ENCODE measurements around the gene MYOM1.
"Not testable (repeated sequence)": the region's sequence is repeated elsewhere in the genome, so short reads cannot be mapped to it uniquely, and the experiment has no call there.

The MYOM1 gene

DNA sequence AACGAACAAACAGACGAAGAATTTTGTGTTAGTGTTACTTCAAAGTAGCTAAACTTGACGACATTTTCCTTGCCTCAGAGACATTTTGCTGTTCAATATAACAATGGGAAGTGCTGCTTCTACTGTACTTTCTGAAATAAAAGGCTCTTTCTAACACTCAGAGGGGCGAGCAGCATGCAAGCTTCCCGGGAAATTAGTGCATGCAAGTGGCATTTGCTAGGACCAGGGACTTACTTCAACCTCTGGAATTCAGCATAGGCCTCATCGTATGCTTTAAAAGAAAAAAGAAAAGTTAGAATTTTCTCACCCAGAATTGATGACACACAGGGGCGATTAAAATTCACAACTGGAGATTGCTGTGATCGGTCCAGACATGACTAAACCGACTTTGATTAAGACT, 144.3 kb downstream of the MYOM1 start:
- DNase-seq (ENCODE audit: extremely low spot score) = no peak
- POLR2A ChIA-PET = no interaction called here
- TF ChIP-seq, protein P1, sequence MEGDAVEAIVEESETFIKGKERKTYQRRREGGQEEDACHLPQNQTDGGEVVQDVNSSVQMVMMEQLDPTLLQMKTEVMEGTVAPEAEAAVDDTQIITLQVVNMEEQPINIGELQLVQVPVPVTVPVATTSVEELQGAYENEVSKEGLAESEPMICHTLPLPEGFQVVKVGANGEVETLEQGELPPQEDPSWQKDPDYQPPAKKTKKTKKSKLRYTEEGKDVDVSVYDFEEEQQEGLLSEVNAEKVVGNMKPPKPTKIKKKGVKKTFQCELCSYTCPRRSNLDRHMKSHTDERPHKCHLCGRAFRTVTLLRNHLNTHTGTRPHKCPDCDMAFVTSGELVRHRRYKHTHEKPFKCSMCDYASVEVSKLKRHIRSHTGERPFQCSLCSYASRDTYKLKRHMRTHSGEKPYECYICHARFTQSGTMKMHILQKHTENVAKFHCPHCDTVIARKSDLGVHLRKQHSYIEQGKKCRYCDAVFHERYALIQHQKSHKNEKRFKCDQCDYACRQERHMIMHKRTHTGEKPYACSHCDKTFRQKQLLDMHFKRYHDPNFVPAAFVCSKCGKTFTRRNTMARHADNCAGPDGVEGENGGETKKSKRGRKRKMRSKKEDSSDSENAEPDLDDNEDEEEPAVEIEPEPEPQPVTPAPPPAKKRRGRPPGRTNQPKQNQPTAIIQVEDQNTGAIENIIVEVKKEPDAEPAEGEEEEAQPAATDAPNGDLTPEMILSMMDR (IDR thresholded peaks at IDR 0.05; ENCODE audit: control extremely low read depth, extremely low read depth, low read depth, missing control alignments) = no peak
- CTCF ChIA-PET = interaction anchor here (1.1 to 6.8 kb wide), 3 partner anchors 12 to 24 kb away, joined by 3 to 74 read pairs (median 3); no protein-coding TSS in a partner anchor

DNA sequence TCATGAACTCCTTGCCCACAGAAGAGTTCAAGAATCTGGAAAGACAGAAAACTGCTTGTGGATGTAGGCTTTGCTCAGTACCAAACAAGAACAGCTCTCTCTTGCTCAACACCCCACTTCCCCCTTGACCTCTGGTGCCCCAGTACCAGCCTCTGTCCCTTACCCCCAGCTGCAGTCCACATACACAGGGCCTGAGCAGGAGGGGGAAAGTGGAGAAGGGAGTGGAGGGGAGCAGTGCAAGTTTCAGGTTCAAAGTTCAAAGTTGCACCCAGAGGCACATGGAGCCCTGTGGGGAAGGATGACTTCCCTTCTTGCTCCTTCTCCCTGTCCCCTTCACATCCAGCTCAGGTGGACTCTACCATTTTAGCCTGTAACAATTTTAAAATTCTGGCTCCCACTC, 145.7 kb downstream of the MYOM1 start:
- CTCF ChIA-PET = interaction anchor here (1.0 to 6.8 kb wide), 5 partner anchors 11 to 89 kb away, joined by 3 to 74 read pairs (median 4); no protein-coding TSS in a partner anchor

DNA sequence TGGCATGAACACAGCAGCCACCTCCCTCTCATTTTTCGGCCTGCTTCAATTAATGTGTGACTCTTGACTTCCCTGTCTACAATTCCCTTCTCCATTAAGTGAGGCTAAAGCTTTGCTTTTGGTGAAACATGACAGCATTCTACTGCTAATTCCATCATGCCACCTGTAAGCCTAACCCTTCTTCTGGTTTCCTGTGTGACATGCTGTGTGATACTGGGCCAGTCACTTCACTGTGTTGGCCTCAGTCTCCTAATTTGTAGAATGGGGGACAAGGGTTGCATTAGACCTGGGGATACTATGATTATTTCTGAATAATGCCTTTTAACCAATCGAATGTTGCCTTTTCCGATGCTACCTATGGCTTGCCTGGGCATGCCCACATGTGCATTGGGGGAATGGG, 146.4 kb downstream of the MYOM1 start:
- POLR2A ChIA-PET; DNase-seq (ENCODE audit: extremely low spot score): not testable (repeated sequence)
- CTCF ChIA-PET = interaction anchor here (1.0 to 6.8 kb wide), 5 partner anchors 10 to 88 kb away, joined by 3 to 74 read pairs (median 3); no protein-coding TSS in a partner anchor

More for the DNA sequence above, 145.7 kb downstream of the MYOM1 start:
- DNase-seq (ENCODE audit: extremely low spot score) = no peak
- POLR2A ChIA-PET = no interaction called here
- TF ChIP-seq, protein P1 (IDR thresholded peaks at IDR 0.05; ENCODE audit: control extremely low read depth, extremely low read depth, low read depth, missing control alignments) = no peak

DNA sequence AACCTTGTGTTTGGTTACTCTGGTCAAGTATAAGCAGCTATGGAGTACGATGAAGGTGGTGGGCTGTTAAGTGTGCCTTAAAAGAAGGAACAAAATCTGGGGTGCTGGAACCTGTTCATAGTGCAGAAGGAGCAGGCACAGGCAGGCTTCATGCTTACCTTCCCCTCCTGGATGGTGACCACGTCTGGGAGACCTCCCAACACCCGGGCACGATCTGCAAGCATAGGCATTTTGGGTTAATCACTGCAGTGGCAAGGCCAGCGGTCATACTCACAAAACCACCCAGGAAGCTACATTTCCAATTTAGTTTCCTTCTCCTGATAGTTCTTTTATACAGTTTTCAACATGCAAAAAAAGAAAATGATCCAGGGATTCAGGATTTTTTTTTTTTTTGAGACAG, 148.1 kb downstream of the MYOM1 start:
- ChIA-PET CTCF (interaction anchor here (1.2 to 6.8 kb wide), 3 partner anchors 8 to 174 kb away, joined by 3 to 74 read pairs (median 4); no protein-coding TSS in a partner anchor), POLR2A (no interaction called here)
- no peak for DNase-seq (ENCODE audit: extremely low spot score)
- TF ChIP-seq, protein P1 (IDR thresholded peaks at IDR 0.05; ENCODE audit: control extremely low read depth, extremely low read depth, low read depth, missing control alignments) = no peak

DNA sequence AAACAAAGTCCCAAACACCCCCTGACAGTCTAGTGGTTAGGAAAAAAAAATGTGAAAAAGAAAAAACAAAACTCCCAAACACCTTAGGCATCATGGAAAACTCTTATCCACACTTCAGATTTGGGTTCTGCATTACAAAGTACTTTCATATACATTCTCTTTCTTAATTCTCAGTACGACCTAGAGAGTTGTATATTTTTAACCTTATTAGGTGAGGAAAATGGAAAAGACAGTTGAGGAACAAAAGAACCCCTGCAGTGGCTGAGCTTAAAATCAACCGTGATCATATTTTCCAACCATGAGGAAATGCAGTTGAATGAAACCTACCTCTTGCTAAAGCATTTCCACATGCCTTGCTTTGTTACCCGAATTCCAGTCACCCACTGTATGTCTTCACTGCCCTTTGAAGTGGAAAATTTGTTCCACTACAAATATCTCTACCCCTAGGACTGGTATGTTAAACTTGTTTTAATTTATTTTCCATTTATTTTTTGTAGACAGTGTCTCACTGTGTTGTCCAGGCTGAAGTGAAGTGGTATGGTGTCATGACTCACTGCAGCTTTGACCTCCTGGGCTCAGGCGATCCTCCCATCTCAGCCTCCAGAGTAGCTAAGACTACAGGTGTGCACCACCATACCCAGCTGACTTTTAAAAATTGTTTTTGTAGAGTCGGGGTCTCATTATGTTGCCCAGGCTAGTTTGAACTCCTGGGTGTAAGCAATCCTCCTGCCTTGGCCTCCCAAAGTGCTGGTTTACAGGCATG, 149.9 kb downstream of the MYOM1 start:
- CTCF ChIA-PET = interaction anchor here (1.6 kb wide), 1 partner anchor 18 kb away, joined by 5 read pairs; no protein-coding TSS in a partner anchor
- TF ChIP-seq, protein P1 (IDR thresholded peaks at IDR 0.05; ENCODE audit: control extremely low read depth, extremely low read depth, low read depth, missing control alignments) = no peak
- POLR2A ChIA-PET = no interaction called here
- DNase-seq (ENCODE audit: extremely low spot score) = no peak

DNA sequence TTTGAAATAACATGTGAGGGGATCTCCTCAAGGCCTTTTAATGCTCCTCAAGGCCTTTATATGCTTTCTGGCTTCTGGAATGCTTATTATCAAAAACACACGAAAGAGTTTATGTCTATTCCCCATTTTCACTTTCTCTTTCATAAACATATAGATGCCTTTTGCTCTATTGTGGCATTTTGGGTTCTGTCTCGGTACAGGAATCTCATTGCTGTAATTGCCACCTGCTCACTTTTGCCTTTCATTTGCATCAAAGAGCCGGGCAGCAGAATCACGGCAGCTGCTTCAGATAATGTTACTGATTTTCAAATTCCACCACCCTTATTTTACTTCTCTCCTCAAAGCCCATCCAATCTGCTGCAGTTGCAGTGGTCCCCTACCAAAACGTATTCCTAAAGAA, 152.0 kb downstream of the MYOM1 start:
- POLR2A ChIA-PET = no interaction called here
- CTCF ChIA-PET = no interaction called here
- TF ChIP-seq, protein P1 (IDR thresholded peaks at IDR 0.05; ENCODE audit: control extremely low read depth, extremely low read depth, low read depth, missing control alignments) = no peak
- no peak for DNase-seq (ENCODE audit: extremely low spot score)

DNA sequence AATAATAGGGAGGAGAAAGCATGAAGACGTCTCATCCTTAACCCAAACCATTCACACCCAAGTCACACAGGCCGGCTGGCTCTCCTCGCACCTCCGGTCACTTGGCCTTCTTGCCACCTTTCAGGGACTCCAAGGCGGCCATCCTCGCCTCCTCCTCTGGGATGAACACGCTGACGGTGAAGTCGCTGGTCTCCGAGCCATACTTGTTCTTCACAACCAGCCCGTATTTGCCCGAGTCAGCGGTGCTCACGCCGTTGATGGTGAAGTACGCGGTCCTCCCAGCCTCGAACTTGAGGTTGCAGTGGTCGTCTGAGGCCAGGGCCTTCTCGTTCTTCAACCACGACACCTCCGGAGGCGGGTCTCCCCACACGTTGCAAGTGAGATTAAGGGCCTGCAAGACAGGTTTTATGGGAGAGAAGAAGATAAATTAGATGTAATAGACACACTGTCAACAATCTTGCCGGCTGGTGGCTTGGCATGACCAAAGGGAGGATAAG, 152.6 kb downstream of the MYOM1 start:
- ChIA-PET POLR2A (no interaction called here), CTCF (interaction anchor here (1.2 kb wide), 1 partner anchor 179 kb away, joined by 3 read pairs; no protein-coding TSS in a partner anchor)
- TF ChIP-seq, protein P1 (IDR thresholded peaks at IDR 0.05; ENCODE audit: control extremely low read depth, extremely low read depth, low read depth, missing control alignments) = no peak
- no peak for DNase-seq (ENCODE audit: extremely low spot score)
